Stimulated activated naive CD8-positive, alpha-beta T cell treated with anti-CD3 and anti-CD28 coated beads, Interleukin-15, Interleukin-2, amounts not matched to agents 100 U/mL and 50 U/mL, for 24 hours (primary cell): Measurements from ENCODE around the gene PKD1L1.
A peak's percentile ranks its signal among the peaks of the same experiment; 100 is the strongest.
"Not testable (repeated sequence)": the region's sequence is repeated elsewhere in the genome, so short reads cannot be mapped to it uniquely, and the experiment has no call there.

Experiments used
- ATAC-seq: fragments of 150-1000 bp; cut with Tn5 transposase; one replicate; pipeline ENCODE4 v1.10.0; 2021
- DNase-seq: peaks from one replicate; pipeline ENCODE4 v3.0.0; 2021

The PKD1L1 gene

GRCh38 chr7:47765373-47765979, 182.8 kb downstream of the PKD1L1 start:
- DNase-seq (no peak), ATAC-seq (no peak)

- DNase-seq (no peak), ATAC-seq (no peak)
These were observed 183.5 kb downstream of the PKD1L1 start for GRCh38 chr7:47764746-47765145.

- ATAC-seq (peak; percentile 28), DNase-seq (no peak)
These were observed 184.9 kb downstream of the PKD1L1 start for GRCh38 chr7:47763063-47763974.

GRCh38 chr7:47762746-47763062, 185.6 kb downstream of the PKD1L1 start:
- DNase-seq: no peak
- ATAC-seq: no peak

- ATAC-seq (no peak), DNase-seq (no peak)
These were observed 186.1 kb downstream of the PKD1L1 start for GRCh38 chr7:47762207-47762606.

GRCh38 chr7:47759056-47759706, 189.1 kb downstream of the PKD1L1 start:
- ATAC-seq (no peak), DNase-seq (no peak)

- DNase-seq: no peak
- no peak for ATAC-seq
These were observed 189.7 kb downstream of the PKD1L1 start for GRCh38 chr7:47758546-47758945.

GRCh38 chr7:47757921-47758411, 190.3 kb downstream of the PKD1L1 start:
- ATAC-seq (no peak), DNase-seq (no peak)

- DNase-seq (no peak), ATAC-seq (no peak)
These were observed 191.6 kb downstream of the PKD1L1 start for GRCh38 chr7:47756636-47757035.

- ATAC-seq (no peak), DNase-seq (no peak)
These were observed 193.0 kb downstream of the PKD1L1 start for GRCh38 chr7:47755248-47755647.

- not testable (repeated sequence) for DNase-seq, ATAC-seq
These were observed 196.5 kb downstream of the PKD1L1 start for GRCh38 chr7:47751724-47752123.

GRCh38 chr7:47751043-47751442, 197.2 kb downstream of the PKD1L1 start:
- peak; percentile 43 for ATAC-seq

GRCh38 chr7:47748041-47748440, 200.2 kb downstream of the PKD1L1 start:
- no peak for ATAC-seq
- DNase-seq: no peak

More at GRCh38 chr7:47751043-47751442, 197.2 kb downstream of the PKD1L1 start:
- DNase-seq: no peak

GRCh38 chr7:47747160-47747559, 201.1 kb downstream of the PKD1L1 start:
- no peak for ATAC-seq

GRCh38 chr7:47746468-47746867, 201.8 kb downstream of the PKD1L1 start:
- DNase-seq: no peak
- no peak for ATAC-seq

More at GRCh38 chr7:47747160-47747559, 201.1 kb downstream of the PKD1L1 start:
- DNase-seq: no peak

- ATAC-seq (no peak), DNase-seq (no peak)
These were observed 203.4 kb downstream of the PKD1L1 start for GRCh38 chr7:47744883-47745282.

GRCh38 chr7:47743965-47744591, 204.2 kb downstream of the PKD1L1 start:
- DNase-seq (no peak), ATAC-seq (no peak)

GRCh38 chr7:47741984-47742383, 206.3 kb downstream of the PKD1L1 start:
- no peak for ATAC-seq
- no peak for DNase-seq

- no peak for ATAC-seq
These were observed 208.4 kb downstream of the PKD1L1 start for GRCh38 chr7:47739891-47740290.

GRCh38 chr7:47739301-47739875, 208.9 kb downstream of the PKD1L1 start:
- DNase-seq: no peak
- ATAC-seq: no peak

More at GRCh38 chr7:47739891-47740290, 208.4 kb downstream of the PKD1L1 start:
- no peak for DNase-seq

- no peak for DNase-seq
- ATAC-seq: peak; percentile 46
These were observed 209.6 kb downstream of the PKD1L1 start for GRCh38 chr7:47738563-47739166.

GRCh38 chr7:47737601-47738000, 210.7 kb downstream of the PKD1L1 start:
- DNase-seq (no peak), ATAC-seq (no peak)
